ENCODE measurements around the gene PSMB9. TPM values are rescaled to one million over a fixed set of nuclear protein-coding genes. Genes with fewer than 3 reads are reported as not detected.

PSMB9 gene
- total and polyA plus RNA-seq, 2 experiments from 2014 or later = 2.8 to 5.5 TPM

- TF ChIP-seq, protein P1, sequence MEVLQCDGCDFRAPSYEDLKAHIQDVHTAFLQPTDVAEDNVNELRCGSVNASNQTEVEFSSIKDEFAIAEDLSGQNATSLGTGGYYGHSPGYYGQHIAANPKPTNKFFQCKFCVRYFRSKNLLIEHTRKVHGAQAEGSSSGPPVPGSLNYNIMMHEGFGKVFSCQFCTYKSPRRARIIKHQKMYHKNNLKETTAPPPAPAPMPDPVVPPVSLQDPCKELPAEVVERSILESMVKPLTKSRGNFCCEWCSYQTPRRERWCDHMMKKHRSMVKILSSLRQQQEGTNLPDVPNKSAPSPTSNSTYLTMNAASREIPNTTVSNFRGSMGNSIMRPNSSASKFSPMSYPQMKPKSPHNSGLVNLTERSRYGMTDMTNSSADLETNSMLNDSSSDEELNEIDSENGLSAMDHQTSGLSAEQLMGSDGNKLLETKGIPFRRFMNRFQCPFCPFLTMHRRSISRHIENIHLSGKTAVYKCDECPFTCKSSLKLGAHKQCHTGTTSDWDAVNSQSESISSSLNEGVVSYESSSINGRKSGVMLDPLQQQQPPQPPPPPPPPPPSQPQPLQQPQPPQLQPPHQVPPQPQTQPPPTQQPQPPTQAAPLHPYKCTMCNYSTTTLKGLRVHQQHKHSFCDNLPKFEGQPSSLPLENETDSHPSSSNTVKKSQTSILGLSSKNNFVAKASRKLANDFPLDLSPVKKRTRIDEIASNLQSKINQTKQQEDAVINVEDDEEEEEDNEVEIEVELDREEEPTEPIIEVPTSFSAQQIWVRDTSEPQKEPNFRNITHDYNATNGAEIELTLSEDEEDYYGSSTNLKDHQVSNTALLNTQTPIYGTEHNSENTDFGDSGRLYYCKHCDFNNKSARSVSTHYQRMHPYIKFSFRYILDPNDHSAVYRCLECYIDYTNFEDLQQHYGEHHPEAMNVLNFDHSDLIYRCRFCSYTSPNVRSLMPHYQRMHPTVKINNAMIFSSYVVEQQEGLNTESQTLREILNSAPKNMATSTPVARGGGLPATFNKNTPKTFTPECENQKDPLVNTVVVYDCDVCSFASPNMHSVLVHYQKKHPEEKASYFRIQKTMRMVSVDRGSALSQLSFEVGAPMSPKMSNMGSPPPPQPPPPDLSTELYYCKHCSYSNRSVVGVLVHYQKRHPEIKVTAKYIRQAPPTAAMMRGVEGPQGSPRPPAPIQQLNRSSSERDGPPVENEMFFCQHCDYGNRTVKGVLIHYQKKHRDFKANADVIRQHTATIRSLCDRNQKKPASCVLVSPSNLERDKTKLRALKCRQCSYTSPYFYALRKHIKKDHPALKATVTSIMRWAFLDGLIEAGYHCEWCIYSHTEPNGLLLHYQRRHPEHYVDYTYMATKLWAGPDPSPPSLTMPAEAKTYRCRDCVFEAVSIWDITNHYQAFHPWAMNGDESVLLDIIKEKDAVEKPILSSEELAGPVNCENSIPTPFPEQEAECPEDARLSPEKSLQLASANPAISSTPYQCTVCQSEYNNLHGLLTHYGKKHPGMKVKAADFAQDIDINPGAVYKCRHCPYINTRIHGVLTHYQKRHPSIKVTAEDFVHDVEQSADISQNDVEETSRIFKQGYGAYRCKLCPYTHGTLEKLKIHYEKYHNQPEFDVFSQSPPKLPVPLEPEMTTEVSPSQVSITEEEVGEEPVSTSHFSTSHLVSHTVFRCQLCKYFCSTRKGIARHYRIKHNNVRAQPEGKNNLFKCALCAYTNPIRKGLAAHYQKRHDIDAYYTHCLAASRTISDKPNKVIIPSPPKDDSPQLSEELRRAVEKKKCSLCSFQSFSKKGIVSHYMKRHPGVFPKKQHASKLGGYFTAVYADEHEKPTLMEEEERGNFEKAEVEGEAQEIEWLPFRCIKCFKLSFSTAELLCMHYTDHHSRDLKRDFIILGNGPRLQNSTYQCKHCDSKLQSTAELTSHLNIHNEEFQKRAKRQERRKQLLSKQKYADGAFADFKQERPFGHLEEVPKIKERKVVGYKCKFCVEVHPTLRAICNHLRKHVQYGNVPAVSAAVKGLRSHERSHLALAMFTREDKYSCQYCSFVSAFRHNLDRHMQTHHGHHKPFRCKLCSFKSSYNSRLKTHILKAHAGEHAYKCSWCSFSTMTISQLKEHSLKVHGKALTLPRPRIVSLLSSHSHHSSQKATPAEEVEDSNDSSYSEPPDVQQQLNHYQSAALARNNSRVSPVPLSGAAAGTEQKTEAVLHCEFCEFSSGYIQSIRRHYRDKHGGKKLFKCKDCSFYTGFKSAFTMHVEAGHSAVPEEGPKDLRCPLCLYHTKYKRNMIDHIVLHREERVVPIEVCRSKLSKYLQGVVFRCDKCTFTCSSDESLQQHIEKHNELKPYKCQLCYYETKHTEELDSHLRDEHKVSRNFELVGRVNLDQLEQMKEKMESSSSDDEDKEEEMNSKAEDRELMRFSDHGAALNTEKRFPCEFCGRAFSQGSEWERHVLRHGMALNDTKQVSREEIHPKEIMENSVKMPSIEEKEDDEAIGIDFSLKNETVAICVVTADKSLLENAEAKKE (CRISPR knock-in tag; IDR thresholded peaks at IDR 0.05) = no peak
- TF ChIP-seq CREB1 (CRISPR knock-in tag; IDR thresholded peaks at IDR 0.05; ENCODE audit: low read depth) (no peak), EZH2 (IDR thresholded peaks at IDR 0.05; ENCODE audit: low read depth, unreplicated experiment) (no peak), EZH2phosphoT487 (IDR thresholded peaks at IDR 0.05; ENCODE audit: unreplicated experiment) (no peak)
- TF ChIP-seq, protein P2, sequence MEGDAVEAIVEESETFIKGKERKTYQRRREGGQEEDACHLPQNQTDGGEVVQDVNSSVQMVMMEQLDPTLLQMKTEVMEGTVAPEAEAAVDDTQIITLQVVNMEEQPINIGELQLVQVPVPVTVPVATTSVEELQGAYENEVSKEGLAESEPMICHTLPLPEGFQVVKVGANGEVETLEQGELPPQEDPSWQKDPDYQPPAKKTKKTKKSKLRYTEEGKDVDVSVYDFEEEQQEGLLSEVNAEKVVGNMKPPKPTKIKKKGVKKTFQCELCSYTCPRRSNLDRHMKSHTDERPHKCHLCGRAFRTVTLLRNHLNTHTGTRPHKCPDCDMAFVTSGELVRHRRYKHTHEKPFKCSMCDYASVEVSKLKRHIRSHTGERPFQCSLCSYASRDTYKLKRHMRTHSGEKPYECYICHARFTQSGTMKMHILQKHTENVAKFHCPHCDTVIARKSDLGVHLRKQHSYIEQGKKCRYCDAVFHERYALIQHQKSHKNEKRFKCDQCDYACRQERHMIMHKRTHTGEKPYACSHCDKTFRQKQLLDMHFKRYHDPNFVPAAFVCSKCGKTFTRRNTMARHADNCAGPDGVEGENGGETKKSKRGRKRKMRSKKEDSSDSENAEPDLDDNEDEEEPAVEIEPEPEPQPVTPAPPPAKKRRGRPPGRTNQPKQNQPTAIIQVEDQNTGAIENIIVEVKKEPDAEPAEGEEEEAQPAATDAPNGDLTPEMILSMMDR (conservative IDR thresholded peaks at IDR 0.05; ENCODE audit: low read depth in 2 of 2) = no peak
Measured at GRCh38 chr6:32847004-32847403, 7.0 kb upstream of the PSMB9 start (continued).

GRCh38 chr6:32847795-32848194 lies 6.2 kb upstream of the PSMB9 start:
- H3K27me3 Mint-ChIP-seq (ENCODE audit: insufficient read depth, low read depth, poor library complexity) = peaks cover 29% of the 10 kb centered on the region
- no peak for DNase-seq (ENCODE audit: low spot score)

More at GRCh38 chr6:32847795-32848194, 6.2 kb upstream of the PSMB9 start:
- Mint-ChIP-seq H3K36me3 (ENCODE audit: low read depth) (peaks cover 18% of the 10 kb centered on the region; the same call in 2 of the 3 replicates), H3K4me1 (peaks cover 23% of the 10 kb centered on the region), H3K4me3 (no peak overlapping the region), H3K9me3 (no peaks in the 10 kb centered on the region; the same call in 2 of the 3 replicates), H3K27ac (no peak overlapping the region)
- no peak overlapping the region for H3K27ac ChIP-seq (ENCODE audit: low read depth)
- H3K4me3 ChIP-seq = no peak overlapping the region
- no peaks in the 10 kb centered on the region for H4K20me1 ChIP-seq (replicated peaks; ENCODE audit: insufficient read depth)
- no peak overlapping the region for H2AFZ ChIP-seq
- no peaks in the 10 kb centered on the region for H3K9me2 ChIP-seq (ENCODE audit: insufficient read depth)
- no peaks in the 10 kb centered on the region for H3K79me2 ChIP-seq (replicated peaks; ENCODE audit: insufficient read depth)
- 0 out of 2 replicates have a peak, but pooled peaks cover 2% of the 10 kb centered on the region for H3F3A ChIP-seq (replicated peaks; ENCODE audit: low read depth)
- peaks cover 12% of the 10 kb centered on the region for H3K4me1 ChIP-seq (ENCODE audit: insufficient read depth)
- TF ChIP-seq, protein P3, sequence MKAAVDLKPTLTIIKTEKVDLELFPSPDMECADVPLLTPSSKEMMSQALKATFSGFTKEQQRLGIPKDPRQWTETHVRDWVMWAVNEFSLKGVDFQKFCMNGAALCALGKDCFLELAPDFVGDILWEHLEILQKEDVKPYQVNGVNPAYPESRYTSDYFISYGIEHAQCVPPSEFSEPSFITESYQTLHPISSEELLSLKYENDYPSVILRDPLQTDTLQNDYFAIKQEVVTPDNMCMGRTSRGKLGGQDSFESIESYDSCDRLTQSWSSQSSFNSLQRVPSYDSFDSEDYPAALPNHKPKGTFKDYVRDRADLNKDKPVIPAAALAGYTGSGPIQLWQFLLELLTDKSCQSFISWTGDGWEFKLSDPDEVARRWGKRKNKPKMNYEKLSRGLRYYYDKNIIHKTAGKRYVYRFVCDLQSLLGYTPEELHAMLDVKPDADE (IDR thresholded peaks at IDR 0.05) = no peak
- TF ChIP-seq, protein P2 (conservative IDR thresholded peaks at IDR 0.05; ENCODE audit: low read depth in 2 of 2) = no peak
- no peak for TF ChIP-seq REST (IDR thresholded peaks at IDR 0.05; ENCODE audit: unreplicated experiment)
- no peaks in the 10 kb centered on the region; the same call in 1 of the 2 replicates for H3K36me3 ChIP-seq (ENCODE audit: insufficient read depth)
- no peak for ATAC-seq
- no peak overlapping the region for H3K4me2 ChIP-seq
- H3K27me3 ChIP-seq (ENCODE audit: insufficient read depth) = peaks cover 27% of the 10 kb centered on the region
